Astrocyte (in vitro differentiated cells and primary cell): ENCODE measurements around the gene SHROOM3. TPM values are rescaled to one million over a fixed set of nuclear protein-coding genes. Genes with fewer than 3 reads are reported as not detected.

ENCODE experiments used
- DNase-seq: peaks from one replicate; pipeline ENCODE4 v3.0.0-alpha.2; 2010; ENCODE audit warnings: low read depth
- FAIRE-seq: peaks from 2 replicates; lab custom pipeline; 2011; peaks lifted over from hg19 to GRCh38; lab: Jason Lieb, UNC
- H2AFZ ChIP-seq: 2 replicates; pipeline ENCODE4 v1.6.0; 2012; ENCODE audit warnings: low read depth, low read length, inconsistent platforms
- H3K27ac ChIP-seq: 2 replicates; pipeline ENCODE4 v1.5.1; 2011; ENCODE audit warnings: low read depth, low read length, inconsistent platforms
- H3K27me3 ChIP-seq: 2 replicates; pipeline ENCODE4 v1.6.0; 2011; ENCODE audit warnings: low read length, inconsistent platforms; ENCODE audit not compliant: insufficient read depth
- H3K36me3 ChIP-seq: 2 replicates; pipeline ENCODE4 v1.5.1; 2011; ENCODE audit warnings: low read length, inconsistent platforms; ENCODE audit not compliant: insufficient read depth
- H3K4me1 ChIP-seq: 2 replicates; pipeline ENCODE4 v1.5.1; 2011; ENCODE audit warnings: low read length, inconsistent platforms; ENCODE audit not compliant: insufficient read depth
- H3K4me2 ChIP-seq: 2 replicates; pipeline ENCODE4 v1.6.0; 2012; ENCODE audit warnings: low read length, inconsistent platforms
- H3K4me3 ChIP-seq: 2 replicates; pipeline ENCODE4 v1.5.1; 2011; ENCODE audit warnings: low read depth, mild to moderate bottlenecking, low read length, inconsistent platforms; ENCODE audit not compliant: insufficient read depth
- H3K79me2 ChIP-seq: 2 replicates; pipeline ENCODE4 v1.6.0; 2012; ENCODE audit warnings: mild to moderate bottlenecking, low read length, inconsistent platforms; ENCODE audit not compliant: insufficient read depth
- H3K9ac ChIP-seq: 2 replicates; pipeline ENCODE4 v1.6.0; 2012; ENCODE audit warnings: mild to moderate bottlenecking, low read length, inconsistent platforms
- H3K9me3 ChIP-seq: 2 replicates; pipeline ENCODE4 v1.5.1; 2012; ENCODE audit warnings: low read depth, mild to moderate bottlenecking, low read length, inconsistent platforms; ENCODE audit not compliant: insufficient read depth
- H4K20me1 ChIP-seq: 2 replicates; pipeline ENCODE4 v1.6.0; 2012; ENCODE audit warnings: low read length, inconsistent platforms; ENCODE audit not compliant: insufficient read depth
- H3K27ac Mint-ChIP-seq: one replicate; pipeline ENCODE4 v1.8.0; 2021; ENCODE audit warnings: mild to moderate bottlenecking, mixed read lengths; ENCODE audit not compliant: unreplicated experiment
- H3K27me3 Mint-ChIP-seq: one replicate; pipeline ENCODE4 v1.8.0; 2021; ENCODE audit warnings: low read depth, mixed read lengths; ENCODE audit not compliant: unreplicated experiment
- H3K36me3 Mint-ChIP-seq: one replicate; pipeline ENCODE4 v1.8.0; 2021; ENCODE audit warnings: low read depth, mixed read lengths; ENCODE audit not compliant: unreplicated experiment
- H3K4me1 Mint-ChIP-seq: one replicate; pipeline ENCODE4 v1.8.0; 2021; ENCODE audit warnings: low read depth, mixed read lengths; ENCODE audit not compliant: unreplicated experiment
- H3K4me3 Mint-ChIP-seq: one replicate; pipeline ENCODE4 v1.8.0; 2021; ENCODE audit warnings: mild to moderate bottlenecking, moderate library complexity, mixed read lengths; ENCODE audit not compliant: unreplicated experiment
- H3K9me3 Mint-ChIP-seq: one replicate; pipeline ENCODE4 v1.8.0; 2021; ENCODE audit warnings: mild to moderate bottlenecking, mixed read lengths; ENCODE audit not compliant: unreplicated experiment
- EZH2 ChIP-seq: IDR thresholded peaks from 2 replicates; pipeline ENCODE4 v1.6.1; 2012; ENCODE audit warnings: mild to moderate bottlenecking, low read length, inconsistent platforms; ENCODE audit not compliant: insufficient read depth
- total RNA-seq: library from RNA; stranded (reverse); gene quantifications from 2 replicates; pipeline ENCODE4 v1.2.1, GENCODE V29; 2021
- TF ChIP-seq, protein P1 (sequence below): IDR thresholded peaks from 2 replicates; pipeline ENCODE4 v1.5.1; 2011; ENCODE audit warnings: low read depth, mild to moderate bottlenecking, inconsistent platforms, low read length, moderate library complexity; ENCODE audit not compliant: insufficient read depth

The SHROOM3 gene
- total RNA-seq, 1 donor from 2014 or later: 64.6 TPM

DNA sequence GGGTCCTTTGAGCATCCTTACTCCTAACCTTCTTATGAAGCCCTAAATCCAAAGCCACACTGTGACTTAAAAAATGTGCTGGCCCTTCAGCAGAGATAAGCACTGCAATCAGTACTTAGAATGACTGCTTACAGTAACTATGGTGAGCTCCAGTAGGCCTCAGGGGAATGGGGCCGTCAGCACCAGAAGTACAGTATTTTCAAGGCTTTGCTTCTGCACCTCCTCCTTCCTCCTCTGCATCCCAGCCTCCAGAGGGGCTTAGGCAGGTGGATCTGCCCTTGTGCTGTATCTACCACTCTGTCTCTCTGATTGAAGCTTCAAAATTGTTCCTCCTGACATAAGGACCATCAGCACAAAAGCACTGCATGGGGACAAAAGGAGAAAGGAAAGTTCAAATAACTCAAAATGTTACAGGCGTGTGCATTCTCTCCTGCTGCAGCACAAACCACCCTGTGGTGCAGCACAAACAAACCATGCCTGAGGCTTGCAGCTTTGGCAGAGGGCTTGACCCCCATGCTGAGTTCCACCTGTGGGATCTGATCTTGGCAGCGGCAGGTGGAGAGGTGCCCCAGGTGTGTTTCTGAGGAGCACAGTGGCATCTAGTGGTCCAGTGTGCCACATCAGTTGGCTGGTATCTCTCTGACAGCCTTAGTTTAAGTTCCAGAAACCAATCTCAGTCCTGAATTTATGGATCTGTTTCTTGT lies 298.2 kb downstream of the SHROOM3 start:
- Histone ChIP-seq H3K9ac (no peak overlapping the region), H3K36me3 (peaks cover 6% of the 10 kb centered on the region), H3K4me1 (peaks cover 8% of the 10 kb centered on the region), H4K20me1 (no peaks in the 10 kb centered on the region), H3K4me2 (no peak overlapping the region), H3K79me2 (no peaks in the 10 kb centered on the region), H3K9me3 (no peaks in the 10 kb centered on the region), H2AFZ (no peak overlapping the region), H3K4me3 (no peak overlapping the region), H3K27me3 (no peaks in the 10 kb centered on the region), H3K27ac (no peak overlapping the region)
- TF ChIP-seq EZH2: no peak
- TF ChIP-seq, protein P1, sequence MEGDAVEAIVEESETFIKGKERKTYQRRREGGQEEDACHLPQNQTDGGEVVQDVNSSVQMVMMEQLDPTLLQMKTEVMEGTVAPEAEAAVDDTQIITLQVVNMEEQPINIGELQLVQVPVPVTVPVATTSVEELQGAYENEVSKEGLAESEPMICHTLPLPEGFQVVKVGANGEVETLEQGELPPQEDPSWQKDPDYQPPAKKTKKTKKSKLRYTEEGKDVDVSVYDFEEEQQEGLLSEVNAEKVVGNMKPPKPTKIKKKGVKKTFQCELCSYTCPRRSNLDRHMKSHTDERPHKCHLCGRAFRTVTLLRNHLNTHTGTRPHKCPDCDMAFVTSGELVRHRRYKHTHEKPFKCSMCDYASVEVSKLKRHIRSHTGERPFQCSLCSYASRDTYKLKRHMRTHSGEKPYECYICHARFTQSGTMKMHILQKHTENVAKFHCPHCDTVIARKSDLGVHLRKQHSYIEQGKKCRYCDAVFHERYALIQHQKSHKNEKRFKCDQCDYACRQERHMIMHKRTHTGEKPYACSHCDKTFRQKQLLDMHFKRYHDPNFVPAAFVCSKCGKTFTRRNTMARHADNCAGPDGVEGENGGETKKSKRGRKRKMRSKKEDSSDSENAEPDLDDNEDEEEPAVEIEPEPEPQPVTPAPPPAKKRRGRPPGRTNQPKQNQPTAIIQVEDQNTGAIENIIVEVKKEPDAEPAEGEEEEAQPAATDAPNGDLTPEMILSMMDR: no peak
- no peaks in the 10 kb centered on the region for H3K9me3 Mint-ChIP-seq
- DNase-seq (no peak), FAIRE-seq (no peak)
- H3K27me3 Mint-ChIP-seq: no peaks in the 10 kb centered on the region
- H3K27ac Mint-ChIP-seq: peak overlapping the region; percentile 30
- H3K4me3 Mint-ChIP-seq: no peak overlapping the region
- peaks cover 23% of the 10 kb centered on the region for H3K36me3 Mint-ChIP-seq
- peaks cover 35% of the 10 kb centered on the region for H3K4me1 Mint-ChIP-seq

DNA sequence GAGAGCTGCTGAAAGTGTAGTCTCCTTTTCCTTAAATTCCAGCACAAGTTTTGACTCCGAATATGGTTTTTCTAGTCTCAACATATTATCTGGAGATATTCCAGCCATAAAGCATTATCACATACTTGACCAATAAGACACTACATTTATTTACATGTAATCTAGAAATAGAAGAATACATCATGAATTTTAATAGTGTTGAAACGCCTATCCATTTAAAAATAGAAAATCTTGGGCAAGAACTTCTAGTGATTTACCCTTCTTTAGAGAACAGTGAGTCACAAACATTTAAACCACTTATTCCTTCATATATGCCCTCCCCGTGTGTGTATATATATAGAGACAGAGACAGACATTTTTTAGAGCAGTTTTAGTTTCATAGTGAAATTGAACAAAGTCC lies 301.4 kb downstream of the SHROOM3 start:
- no peaks in the 10 kb centered on the region for H3K9me3 Mint-ChIP-seq
- peaks cover 27% of the 10 kb centered on the region for H3K4me1 Mint-ChIP-seq
- no peak overlapping the region for H3K4me2 ChIP-seq
- H3K9me3 ChIP-seq: no peaks in the 10 kb centered on the region
- H3K27ac Mint-ChIP-seq: no peak overlapping the region
- H3K36me3 Mint-ChIP-seq: peaks cover 27% of the 10 kb centered on the region
- H3K36me3 ChIP-seq: peaks cover 14% of the 10 kb centered on the region
- no peaks in the 10 kb centered on the region for H3K27me3 ChIP-seq
- H3K9ac ChIP-seq: no peak overlapping the region
- FAIRE-seq: peak; percentile 73
- H3K79me2 ChIP-seq: no peaks in the 10 kb centered on the region
- H3K27me3 Mint-ChIP-seq: no peaks in the 10 kb centered on the region
- peak overlapping the region; percentile 15 for H3K27ac ChIP-seq
- H3K4me3 Mint-ChIP-seq: no peak overlapping the region
- H4K20me1 ChIP-seq: no peaks in the 10 kb centered on the region
- no peak for TF ChIP-seq EZH2
- TF ChIP-seq, protein P1: no peak
- no peak overlapping the region for H3K4me3 ChIP-seq
- DNase-seq: peak; percentile 57
- no peak overlapping the region for H2AFZ ChIP-seq
- H3K4me1 ChIP-seq: peaks cover 14% of the 10 kb centered on the region

DNA sequence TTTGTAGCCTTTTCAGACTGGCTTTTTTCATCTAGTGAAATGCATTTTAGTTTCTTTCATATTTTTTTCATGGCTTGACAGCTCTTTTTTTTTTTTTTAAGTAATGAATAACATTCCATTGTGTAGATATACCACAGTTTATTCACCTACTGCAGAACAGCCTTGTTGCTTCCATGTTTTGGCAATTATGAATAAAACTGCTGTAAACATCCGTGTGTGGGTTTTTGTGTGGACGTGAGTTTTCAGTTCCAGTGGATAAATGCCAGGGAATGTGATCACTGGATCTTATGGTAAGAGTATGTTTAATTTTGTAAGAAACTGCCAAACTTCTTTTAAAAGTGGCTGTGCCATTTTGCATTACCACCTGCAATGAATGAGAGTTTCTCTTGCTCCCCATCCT lies 302.2 kb downstream of the SHROOM3 start:
- H3K4me2 ChIP-seq: no peak overlapping the region
- no peak overlapping the region for H3K4me3 ChIP-seq
- no peaks in the 10 kb centered on the region for H3K27me3 Mint-ChIP-seq
- H3K4me1 ChIP-seq: peaks cover 14% of the 10 kb centered on the region
- TF ChIP-seq, protein P1: no peak
- no peak for TF ChIP-seq EZH2
- H4K20me1 ChIP-seq: no peaks in the 10 kb centered on the region
- H3K9ac ChIP-seq: no peak overlapping the region
- no peak overlapping the region for H3K4me3 Mint-ChIP-seq
- H3K9me3 ChIP-seq: no peaks in the 10 kb centered on the region
- DNase-seq: peak; percentile 44
- peak; percentile 77 for FAIRE-seq
- H3K36me3 Mint-ChIP-seq: peaks cover 23% of the 10 kb centered on the region
- H3K27ac ChIP-seq: no peak overlapping the region
- peaks cover 22% of the 10 kb centered on the region for H3K4me1 Mint-ChIP-seq
- no peaks in the 10 kb centered on the region for H3K9me3 Mint-ChIP-seq
- H2AFZ ChIP-seq: no peak overlapping the region
- no peak overlapping the region for H3K27ac Mint-ChIP-seq
- peaks cover 8% of the 10 kb centered on the region for H3K36me3 ChIP-seq
- no peaks in the 10 kb centered on the region for H3K79me2 ChIP-seq
- H3K27me3 ChIP-seq: no peaks in the 10 kb centered on the region
